ENCODE measurements around the gene SHC2.
"Not testable (repeated sequence)": the region's sequence is repeated elsewhere in the genome, so short reads cannot be mapped to it uniquely, and the experiment has no call there.

SHC2 gene

DNA sequence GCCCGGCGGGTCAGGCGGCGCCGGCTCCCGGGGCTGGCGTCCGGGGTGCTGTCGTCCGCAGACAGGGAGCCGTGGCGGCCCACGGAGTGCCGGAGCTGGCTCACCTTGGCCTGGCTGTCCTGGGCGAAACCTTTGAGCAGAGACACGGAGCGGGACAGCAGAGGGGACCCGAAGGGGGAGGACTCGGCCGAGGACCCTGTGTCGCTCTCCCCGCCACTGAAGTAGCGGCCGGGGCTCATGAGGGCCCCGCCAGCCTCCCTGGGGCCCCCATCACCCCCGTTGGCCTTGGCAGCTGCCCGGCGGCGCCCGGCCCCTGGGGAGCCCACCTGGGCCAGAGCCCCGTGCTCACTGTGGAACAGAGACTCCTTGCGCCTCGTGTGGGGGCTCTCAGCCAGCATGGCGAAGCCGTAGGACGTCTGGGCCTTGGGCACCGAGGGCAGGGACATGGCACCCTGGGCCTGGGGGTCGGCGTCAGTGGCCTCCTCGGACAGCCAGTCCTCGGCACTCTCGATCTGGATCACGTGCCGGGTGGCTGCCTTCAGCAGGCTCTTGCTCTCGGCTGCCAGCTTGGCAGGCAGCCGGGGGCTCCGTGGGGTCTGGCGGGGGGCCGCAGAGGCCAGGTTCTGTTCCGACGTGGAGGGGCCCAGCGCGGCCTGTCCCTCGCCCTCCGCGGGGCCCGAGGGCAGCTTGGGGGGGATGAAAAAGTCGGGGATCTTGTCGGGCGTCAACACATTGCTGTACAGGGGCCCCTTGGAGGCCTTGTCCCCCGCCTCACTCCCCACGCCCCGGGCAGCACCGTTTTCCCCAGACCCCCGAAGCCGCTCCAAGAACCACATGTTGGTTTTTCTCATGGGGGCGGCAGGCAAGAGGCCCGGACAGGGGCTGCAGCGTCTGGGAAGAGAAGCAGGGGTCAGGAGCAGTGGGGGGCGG, 53.1 kb downstream of the SHC2 start:
- DNase-seq (ENCODE audit: low read depth in 2 of 3, low spot score in 2 of 3), result no peak

DNA sequence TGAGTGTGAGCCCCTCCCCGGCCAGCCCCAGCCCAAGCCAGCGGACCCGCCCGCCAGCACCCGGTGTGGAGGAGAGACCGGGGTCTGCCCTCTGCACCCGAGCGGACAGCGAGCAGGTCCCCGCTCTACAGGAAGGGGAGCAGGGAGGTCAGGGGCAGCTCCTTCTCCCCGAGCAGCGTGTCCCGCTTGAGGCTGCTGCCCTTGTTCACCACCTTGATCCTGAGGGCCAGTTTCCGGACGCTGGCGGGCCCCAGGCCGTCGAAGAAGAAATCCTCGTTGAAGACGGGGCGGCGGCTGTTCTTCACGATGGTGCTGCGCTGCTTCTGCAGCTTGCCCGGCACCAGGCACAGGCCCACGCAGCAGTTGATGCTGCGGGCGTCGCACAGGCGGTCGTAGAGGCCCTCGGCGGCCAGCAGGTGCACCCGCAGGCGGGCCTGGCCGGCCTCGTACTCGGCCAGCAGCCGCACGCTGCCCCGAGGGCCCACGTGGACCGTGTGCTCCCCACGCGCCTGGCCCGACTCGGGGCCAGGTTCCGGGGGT, 53.8 kb downstream of the SHC2 start:
- DNase-seq (ENCODE audit: low read depth in 2 of 3, low spot score in 2 of 3), result no peak

DNA sequence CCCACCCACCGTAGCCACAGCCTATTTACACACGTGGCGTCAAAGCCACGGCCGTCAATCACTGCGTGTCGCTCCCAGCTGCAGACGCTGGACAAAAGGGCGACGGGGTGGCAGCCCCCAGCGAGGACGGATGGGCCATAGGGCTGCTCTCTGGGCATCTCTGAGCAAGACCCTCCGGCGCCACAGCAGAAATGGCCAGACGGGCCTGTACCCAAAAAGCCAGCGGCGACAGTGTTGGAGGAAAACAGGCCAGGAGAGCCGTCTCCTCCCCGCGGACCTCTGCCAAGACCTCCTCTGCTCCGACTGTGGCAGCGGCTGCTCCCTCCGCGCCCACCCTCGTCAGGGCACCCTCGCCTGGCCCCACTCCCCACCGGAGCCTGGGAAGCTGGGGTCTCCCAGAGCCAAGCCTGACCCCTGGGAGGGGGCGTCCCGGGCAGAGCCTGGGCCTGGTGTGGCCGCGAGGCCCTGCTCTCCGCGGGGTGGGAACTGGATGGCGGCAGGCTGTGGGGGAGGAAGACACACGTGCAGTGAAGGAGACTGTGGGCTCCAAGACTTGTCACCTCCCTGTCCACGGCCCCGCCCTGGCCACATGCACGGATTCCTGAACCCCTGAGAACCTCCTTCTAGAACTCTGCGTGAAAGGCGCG, 54.6 kb downstream of the SHC2 start:
- DNase-seq (ENCODE audit: low read depth in 2 of 3, low spot score in 2 of 3), result no peak

DNA sequence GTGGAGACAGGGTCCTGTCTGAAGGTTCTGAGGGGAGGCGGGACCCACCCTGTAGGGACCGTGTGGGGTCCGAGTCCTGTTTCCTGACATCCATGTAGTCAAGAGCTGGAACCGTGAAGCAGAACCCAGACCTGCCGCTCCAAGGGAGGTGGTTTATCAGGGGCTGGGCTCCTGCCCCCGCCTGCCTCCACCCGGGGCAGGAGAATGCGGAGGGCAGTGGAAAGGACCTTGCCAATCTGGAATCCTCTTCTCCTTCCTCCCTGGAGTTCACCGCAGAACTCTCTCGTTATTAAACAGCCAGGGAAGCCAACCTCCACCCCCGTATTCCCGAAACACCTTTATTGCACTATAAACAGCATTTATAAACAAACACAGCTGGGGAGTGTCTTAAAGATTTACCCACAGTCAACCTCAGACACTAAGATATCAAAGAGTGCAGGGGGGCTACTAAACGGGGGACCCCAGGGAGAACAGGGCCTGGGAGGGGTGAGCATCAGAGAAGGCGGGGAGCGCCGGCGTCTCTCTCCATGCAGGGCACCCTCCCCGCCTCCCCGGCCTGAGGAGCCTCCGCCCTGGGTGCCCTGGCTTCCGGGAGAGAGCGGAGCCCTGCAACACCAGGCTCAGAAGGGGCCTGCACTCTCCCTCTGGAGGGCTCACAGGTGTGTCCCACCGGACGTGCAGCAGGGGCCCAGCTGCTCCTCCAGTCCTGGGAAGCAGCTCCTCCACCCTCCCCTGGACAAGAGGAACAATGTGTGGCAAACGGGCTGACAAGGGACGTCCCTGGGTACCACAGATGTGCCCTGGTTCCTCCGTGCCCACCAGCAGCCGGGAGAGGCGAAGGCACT, 55.5 kb downstream of the SHC2 start:
- no peak for DNase-seq (ENCODE audit: low read depth in 2 of 3, low spot score in 2 of 3)

DNA sequence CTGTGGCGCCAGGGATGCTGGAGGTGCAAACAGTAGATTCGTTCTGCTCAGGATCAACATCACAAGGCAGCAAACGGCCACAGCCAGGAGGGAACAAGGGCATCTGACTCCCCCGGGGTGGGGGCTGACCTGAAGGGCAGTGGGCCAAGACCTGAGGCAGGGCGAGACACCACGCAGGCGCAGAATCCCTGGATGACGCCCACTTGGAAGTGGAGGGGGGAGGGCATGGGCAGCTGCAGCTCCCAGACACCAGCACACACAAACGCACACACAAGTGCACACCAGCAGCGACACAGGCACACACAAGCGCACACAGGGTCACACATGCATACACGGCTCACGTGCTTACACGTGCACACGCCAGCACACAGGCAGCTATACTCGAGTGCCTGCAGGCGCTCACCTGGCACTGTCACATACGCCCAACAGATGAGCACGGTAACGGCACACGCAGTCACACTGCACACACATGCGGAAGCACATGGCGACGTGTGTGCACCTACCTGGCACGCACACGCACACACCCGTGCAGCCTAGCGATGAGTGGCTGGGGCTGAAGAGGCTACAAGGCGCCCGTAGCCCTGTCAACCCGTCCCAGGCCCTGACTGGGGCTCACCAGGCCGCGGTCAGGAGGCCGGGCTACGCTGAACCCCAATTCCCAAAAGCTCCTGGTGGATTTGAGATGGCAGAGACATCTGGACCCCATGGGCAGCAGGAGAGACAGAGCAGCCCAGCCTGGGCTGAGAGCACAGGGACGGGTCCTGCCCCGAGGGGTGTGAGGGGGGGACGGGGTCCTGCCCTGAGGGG, 57.4 kb downstream of the SHC2 start:
- no peak for DNase-seq (ENCODE audit: low read depth in 2 of 3, low spot score in 2 of 3)

DNA sequence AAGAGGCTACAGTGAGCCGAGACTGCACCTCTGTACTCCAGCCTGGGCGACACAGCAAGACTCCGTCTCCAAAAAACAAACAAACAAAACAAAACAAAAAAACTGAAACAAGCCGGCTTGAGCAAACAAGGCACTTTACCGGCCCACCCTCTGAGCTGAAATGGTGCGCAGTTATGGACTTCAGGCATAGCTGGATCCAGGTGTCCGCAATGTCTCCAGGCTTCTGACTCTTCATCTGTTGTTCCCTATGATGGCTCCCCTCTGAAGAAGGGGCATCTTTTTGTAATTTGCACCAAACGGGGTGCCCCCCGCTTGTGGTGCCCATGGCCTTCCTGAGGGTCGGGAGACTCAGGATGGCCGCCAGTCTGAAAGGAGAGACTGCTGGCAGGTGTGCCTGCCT, 58.0 kb downstream of the SHC2 start:
- no peak for DNase-seq (ENCODE audit: low read depth in 2 of 3, low spot score in 2 of 3)

DNA sequence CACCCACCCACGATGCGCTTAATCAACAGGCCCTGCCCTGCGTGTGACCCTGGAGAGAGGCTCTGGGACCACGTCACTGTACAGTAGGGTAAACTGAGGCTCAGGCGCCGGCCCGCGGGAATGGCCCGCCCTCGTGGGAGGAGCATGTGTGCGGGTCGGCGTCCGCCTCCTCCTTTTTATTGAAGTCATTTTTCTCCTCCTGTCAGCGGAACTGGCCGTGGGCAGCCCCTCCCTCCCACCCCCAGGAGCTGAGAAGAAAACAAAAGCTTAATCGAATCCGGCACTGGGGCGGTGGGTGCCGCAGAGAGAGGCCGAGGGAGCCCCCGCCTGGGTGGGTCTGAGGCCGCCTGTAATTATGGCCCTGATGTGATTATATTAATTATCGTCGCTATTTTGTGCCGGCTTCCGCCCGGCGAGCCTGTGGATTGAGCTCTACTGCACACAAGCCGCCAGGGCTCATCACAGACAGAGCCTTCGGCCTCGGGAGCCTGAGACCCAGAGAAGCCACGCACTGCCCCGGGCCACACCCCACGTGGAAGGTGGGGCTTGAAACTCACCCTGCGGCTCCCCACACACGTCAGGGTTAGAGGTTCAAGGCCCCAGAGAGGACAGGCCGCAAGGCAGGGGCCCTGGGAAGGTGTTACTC, 58.8 kb downstream of the SHC2 start:
- DNase-seq (ENCODE audit: low read depth in 2 of 3, low spot score in 2 of 3), result no peak

DNA sequence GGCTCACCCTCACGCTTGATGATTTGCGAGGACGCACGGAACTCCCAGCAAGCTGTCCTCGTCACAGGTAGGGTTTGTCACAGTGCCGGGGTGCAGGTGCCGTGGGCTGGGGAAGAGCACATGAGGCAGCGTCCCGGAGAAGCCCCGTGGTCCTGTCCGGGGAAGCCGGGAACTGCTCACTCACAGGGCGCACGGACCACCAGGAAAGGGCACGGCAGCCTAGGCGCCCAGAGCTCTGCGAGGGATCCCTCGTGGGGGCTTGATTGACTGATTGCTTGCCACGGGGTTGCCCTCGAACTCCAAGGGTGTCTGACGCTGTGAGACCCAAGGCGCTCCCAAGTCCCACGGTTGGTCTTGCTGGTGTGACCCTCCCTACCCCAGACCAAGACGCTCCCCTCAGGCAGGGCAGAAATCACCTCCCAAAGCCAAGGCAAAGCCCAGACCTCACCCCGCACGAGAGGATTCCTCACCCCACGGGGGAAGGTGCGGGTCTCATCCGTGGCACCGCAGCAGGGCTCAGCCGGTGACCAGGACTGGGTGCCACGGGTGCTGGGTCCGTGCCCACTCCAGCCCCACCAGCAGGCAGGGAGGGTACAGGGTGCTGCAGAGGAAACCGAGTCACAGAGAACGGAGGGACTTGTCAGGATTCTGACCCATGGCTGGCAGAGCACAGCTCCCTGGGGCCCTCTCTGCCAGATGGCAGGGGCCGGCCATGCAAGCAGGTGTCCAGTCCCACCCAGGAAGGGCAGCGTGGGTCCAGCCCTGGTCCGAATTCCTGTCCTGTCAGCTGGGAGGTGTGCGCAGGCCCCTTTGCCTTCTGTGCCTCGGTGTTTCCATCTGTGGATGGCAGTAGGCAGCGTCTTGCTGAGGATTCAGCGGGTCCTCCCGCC, 59.6 kb downstream of the SHC2 start:
- DNase-seq (ENCODE audit: low read depth in 2 of 3, low spot score in 2 of 3), result no peak

DNA sequence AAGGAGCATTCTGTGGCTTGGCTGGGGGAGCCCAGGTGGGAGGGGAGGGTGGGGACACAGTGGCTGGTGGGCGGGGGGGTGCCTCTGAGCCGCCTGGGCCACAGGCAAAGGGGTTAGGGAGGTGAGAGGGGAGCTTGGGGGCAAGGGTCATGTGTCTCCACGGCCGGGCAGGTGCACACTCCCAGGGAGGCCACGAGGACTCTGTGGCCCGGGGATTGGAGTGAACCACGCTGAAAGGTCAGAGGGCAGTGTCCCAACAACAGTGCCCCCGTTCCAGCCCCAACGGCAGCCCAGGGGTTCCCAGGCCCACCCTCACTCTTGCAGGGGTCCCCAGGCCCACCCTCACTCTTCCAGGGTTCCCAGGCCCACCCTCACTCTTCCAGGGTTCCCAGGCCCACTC, 61.5 kb downstream of the SHC2 start:
- no peak for DNase-seq (ENCODE audit: low read depth in 2 of 3, low spot score in 2 of 3)

DNA sequence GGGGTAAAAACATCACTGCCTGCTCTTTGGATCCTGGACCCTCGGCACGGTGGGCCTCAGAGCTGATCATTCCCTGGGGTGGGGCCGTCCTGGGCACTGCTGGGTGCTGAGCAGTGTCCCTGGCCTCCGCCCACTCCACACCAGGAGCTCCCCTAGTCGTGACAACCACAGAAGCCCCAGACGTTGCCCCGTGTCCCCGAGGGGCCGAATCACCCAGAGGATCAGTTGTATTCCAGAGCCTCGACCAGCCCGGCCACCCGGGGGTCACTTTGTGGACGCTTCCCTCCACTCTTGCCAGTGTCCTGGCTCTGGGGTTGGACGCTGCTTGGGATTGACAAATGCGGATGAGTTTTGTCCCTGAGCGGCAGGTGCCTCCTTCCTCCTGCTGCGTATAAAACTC, 62.1 kb downstream of the SHC2 start:
- no peak for DNase-seq (ENCODE audit: low read depth in 2 of 3, low spot score in 2 of 3)

DNA sequence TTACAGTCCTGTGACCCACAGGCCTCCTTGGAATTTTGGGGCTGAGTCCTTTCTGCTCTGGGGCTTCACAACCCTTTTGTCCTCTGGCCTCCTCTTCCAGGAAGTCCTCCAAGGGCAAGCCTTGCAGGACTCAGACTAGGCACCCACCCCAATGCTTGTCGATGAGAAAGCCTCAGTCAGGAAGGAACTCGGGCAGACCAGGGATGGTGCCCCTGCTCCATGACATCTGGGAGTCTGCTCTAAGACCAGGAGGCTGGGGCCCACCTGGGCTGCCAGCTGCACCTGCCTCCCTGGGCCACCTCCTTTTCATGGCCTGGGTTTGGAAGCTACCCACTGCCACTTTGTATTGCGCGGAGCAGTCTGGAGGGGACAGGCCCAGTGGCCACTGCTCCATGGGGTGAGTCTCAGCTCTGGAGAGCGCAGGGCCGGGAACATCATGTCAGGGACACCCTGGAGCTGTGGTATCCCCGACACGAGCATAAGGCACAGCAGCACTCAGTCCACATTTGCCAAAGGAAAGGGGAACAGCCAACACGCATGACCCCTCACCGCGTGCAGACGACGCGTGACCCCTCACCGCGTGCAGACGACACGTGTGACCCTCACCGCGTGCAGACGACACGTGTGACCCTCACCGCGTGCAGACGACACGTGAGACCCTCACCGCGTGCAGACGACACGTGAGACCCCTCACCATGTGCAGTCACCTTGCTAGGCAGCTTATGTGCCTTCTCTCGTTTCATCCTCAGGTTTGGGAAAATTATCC, 62.7 kb downstream of the SHC2 start:
- no peak for DNase-seq (ENCODE audit: low read depth in 2 of 3, low spot score in 2 of 3)

DNA sequence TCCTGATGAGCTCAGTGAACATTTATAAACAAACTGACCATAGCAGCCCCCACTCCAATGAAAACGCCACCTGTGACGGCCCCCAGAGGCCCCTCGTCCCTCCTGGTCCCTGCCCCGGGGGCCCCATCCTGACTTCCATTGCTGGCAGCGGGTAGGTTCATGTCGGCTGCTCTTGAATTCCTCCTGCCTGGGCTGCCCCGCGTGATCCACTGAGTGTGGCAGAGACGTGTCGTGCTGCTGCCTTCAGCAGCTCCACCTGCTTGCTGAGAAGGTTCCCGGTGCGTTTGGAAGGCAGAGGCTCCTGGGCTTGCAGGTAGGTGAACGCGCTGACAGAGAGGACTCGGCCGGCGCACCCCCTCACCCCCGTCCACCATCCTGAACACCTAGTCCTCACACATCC, 63.5 kb downstream of the SHC2 start:
- DNase-seq (ENCODE audit: low read depth in 2 of 3, low spot score in 2 of 3), result no peak

DNA sequence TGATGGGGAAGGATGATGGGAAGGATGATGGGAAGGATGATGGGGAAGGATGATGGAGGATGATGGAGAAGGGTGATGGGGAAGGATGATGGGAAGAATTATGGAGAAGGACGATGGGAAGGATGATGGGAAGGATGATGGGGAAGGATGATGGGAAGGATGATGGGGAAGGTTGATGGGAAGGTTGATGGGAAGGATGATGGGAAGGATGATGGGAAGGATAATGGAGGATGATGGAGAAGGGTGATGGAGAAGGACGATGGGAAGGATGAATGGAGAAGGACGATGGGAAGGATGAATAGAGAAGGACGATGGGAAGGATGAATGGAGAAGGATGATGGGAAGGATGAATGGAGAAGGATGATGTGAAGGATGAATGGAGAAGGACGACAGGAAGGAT, 65.4 kb downstream of the SHC2 start:
- no peak for DNase-seq (ENCODE audit: low read depth in 2 of 3, low spot score in 2 of 3)

DNA sequence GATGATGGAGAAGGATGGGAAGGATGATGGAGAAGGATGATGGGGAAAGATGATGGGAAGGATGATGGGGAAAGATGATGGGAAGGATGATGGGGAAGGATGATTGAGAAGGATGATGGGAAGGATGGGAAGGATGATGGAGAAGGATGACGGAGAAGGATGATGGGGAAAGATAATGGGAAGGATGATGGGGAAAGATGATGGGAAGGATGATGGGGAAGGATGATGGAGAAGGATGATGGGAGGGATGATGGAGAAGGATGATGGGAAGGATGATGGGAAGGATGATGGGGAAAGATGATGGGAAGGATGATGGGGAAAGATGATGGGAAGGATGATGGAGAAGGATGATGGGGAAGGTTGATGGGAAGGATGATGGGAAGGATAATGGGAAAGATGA, 66.0 kb downstream of the SHC2 start:
- not testable (repeated sequence) for DNase-seq (ENCODE audit: low read depth in 2 of 3, low spot score in 2 of 3)

DNA sequence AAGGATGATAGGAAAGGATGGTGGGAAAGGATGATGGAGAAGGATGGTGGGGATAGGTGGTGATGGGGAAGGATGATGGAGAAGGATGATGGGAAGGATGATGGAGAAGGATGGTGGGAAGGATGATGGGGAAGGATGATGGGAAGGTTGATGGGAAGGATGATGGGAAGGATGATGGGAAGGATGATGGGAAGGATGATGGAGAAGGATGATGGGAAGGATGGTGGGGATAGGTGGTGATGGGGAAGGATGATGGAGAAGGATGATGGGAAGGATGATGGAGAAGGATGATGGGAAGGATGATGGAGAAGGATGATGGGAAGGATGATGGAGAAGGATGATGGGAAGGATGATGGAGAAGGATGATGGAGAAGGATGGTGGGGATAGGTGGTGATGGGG, 67.3 kb downstream of the SHC2 start:
- not testable (repeated sequence) for DNase-seq (ENCODE audit: low read depth in 2 of 3, low spot score in 2 of 3)

DNA sequence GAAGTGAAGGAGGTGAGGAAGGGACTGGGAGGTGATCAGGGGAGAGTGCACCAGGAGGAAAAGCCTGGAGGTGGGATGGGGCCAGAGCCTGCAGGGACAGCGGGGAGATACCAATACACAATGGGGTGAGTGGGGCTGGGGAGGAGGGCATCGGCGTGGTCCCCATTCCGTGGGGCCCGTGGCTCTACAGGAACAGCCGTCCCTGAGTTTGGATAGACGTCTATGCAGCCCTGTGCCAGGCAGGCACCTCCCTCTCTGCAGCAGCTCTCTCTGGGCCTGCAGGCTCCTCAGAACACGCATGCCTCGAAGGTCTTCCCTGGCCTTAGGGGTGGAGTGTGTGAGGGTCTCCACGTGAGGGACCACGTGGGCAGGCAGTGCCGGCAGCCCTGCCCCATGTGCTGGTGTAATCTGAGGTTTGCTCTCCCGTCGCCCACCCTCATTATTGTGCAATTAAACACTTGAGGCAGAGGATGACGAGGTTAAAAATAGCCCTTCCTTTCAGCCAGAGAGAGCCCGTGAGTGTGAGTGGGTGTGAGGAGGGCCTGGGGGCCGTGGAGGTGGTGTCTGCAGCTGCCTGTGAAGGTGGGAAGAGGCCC, 68.4 kb downstream of the SHC2 start:
- no peak for DNase-seq (ENCODE audit: low read depth in 2 of 3, low spot score in 2 of 3)

DNA sequence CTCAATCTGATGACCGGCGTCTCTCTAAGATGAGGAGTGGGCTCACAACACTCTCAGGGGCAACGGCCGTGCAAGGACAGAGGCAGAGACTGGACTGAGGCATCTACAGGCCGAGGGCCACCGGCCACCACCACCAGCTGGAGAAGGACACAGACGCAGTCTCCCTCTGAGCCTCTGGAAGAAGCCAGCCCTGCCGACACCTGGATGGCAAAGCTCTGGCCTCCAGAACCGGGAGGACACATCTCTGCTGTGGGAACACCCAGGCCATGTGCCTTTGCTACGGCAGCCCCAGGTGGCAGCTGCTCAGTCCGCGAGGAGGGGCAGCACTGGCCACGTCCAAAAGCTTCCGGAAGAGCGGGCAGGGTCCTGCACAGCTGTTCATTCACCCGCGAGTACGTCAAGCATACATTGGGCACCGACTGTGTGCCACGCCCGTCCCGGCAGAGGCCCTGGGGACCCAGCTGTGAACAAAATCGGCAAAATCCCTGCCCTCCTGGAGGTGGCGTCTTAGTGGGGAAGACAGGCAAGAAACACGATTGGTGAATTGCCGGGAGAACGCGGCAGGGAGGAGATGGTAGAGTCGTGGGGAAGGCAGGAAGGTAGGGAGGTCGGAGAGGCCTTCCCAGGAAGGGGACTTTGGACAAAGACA, 69.0 kb downstream of the SHC2 start:
- no peak for DNase-seq (ENCODE audit: low read depth in 2 of 3, low spot score in 2 of 3)

DNA sequence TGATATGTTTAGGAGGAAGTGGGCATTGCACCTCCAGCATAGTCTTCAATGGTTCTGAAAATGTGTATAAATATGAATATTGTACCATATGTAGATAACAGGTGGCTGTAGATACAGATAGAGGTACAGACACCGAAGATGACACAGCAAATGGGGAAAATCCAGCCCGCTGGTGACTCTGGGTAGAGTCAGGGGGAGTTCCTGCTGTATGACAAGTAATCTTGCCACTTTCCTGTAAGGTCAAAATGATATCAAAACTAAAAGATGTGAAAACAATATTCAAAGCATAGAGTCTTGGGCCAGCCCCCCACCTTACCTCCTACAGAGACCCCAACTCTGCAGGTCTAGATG, 69.7 kb downstream of the SHC2 start:
- no peak for DNase-seq (ENCODE audit: low read depth in 2 of 3, low spot score in 2 of 3)
